K562 (cell line): ENCODE measurements around the gene PCAT6. TPM values are rescaled to one million over a fixed set of nuclear protein-coding genes. Genes with fewer than 3 reads are reported as not detected.

Experiments used
- BDP1 ChIP-seq: IDR thresholded peaks from 3 replicates; pipeline ENCODE4 v1.6.1; 2011; ENCODE audit not compliant: insufficient read length, insufficient read depth
- BRCA1 ChIP-seq, 2 experiments: fragments of 450-650 bp in 1 of 2; sonication (generic) in 1 of 2; formaldehyde crosslinking in 1 of 2; IDR thresholded peaks; 2 replicates each; pipeline versions ENCODE4 v1.5.0 to v1.6.1; 2017 to 2020; ENCODE audit warnings: mild to moderate bottlenecking in 1 of 2, missing genetic modification reagents in 1 of 2
- CHCHD3 ChIP-seq: fragments of 250-450 bp; sonication (Bioruptor Pico); IDR thresholded peaks from 2 replicates; pipeline ENCODE4 v2.1.2; 2022; ENCODE audit warnings: mild to moderate bottlenecking
- COPS2 ChIP-seq: fragments of 450-650 bp; conservative IDR thresholded peaks from 2 replicates; pipeline ENCODE4 v1.6.1; 2016; ENCODE audit warnings: mild to moderate bottlenecking, moderate library complexity
- E2F3 ChIP-seq: fragments of 250-450 bp; sonication (Bioruptor Pico); IDR thresholded peaks from 2 replicates; pipeline ENCODE4 v1.4.0; 2020; ENCODE audit warnings: mild to moderate bottlenecking
- ESRRB ChIP-seq: fragments of 250-450 bp; sonication (Bioruptor Pico); IDR thresholded peaks from 2 replicates; pipeline ENCODE4 v1.5.0; 2020; ENCODE audit warnings: mild to moderate bottlenecking, moderate library complexity, borderline replicate concordance
- FOS ChIP-seq: IDR thresholded peaks from 3 replicates; pipeline ENCODE4 v1.6.1; 2011; ENCODE audit not compliant: insufficient read length; ENCODE audit errors: extremely low read depth
- PCBP1 ChIP-seq: fragments of 200-400 bp; formaldehyde crosslinking; IDR thresholded peaks from 2 replicates; pipeline ENCODE4 v1.6.1; 2018; ENCODE audit warnings: mild to moderate bottlenecking, low read depth, low read length; ENCODE audit not compliant: poor library complexity, severe bottlenecking
- POU5F1 ChIP-seq: fragments of 150-350 bp; IDR thresholded peaks from 2 replicates; pipeline ENCODE4 v1.6.1; 2014; ENCODE audit warnings: borderline replicate concordance, low read length, low read depth, mild to moderate bottlenecking; ENCODE audit not compliant: partially characterized antibody
- RBM39 ChIP-seq: fragments of 200-400 bp; formaldehyde crosslinking; optimal IDR thresholded peaks from 2 replicates; pipeline ENCODE3; 2018; ENCODE audit warnings: low read depth, low read length
- TRIM24 ChIP-seq, 2 experiments: fragments of 450-650 bp; IDR thresholded peaks; 2 replicates each; pipeline ENCODE4 v1.6.1; 2016
- ZC3H8 ChIP-seq: fragments of 450-650 bp; IDR thresholded peaks from 2 replicates; pipeline ENCODE4 v1.6.1; 2017
- ZNF282 ChIP-seq: sonication (generic); formaldehyde crosslinking; IDR thresholded peaks from 2 replicates; pipeline ENCODE4 v1.8.1; 2023; ENCODE audit warnings: missing genetic modification reagents
- ZNF695 ChIP-seq: fragments of 450-650 bp; formaldehyde crosslinking; IDR thresholded peaks from 2 replicates; pipeline ENCODE4 v1.4.0; 2020; ENCODE audit warnings: mild to moderate bottlenecking, moderate library complexity
- ZNF764 ChIP-seq: fragments of 250-450 bp; sonication (Bioruptor Pico); IDR thresholded peaks from 2 replicates; pipeline ENCODE4 v1.4.0; 2020; ENCODE audit warnings: low read depth, mild to moderate bottlenecking, moderate library complexity
- polyA plus RNA-seq, 8 experiments: library from polyadenylated mRNA; depleted of rRNA in 4 of 8; stranded (reverse) in 5 of 8; unstranded in 3 of 8; fragments of >200 nt; fragmentation: Nextera tagmentation in 2 of 8; fragmentation: Illumina TruSeq in 1 of 8; extraction: Ambion mirVana in 2 of 8; extraction: Trizol in 1 of 8; gene quantifications; 2 replicates each; pipeline versions ENCODE4 v1.2.1 to v1.2.3, GENCODE V29; 2011 to 2014; ENCODE audit warnings: inconsistent platforms in 1 of 8, missing spikeins in 1 of 8
- total RNA-seq, 7 experiments: library from RNA; depleted of rRNA in 6 of 7; stranded (reverse); fragments of >200 nt in 6 of 7; fragmentation: Illumina TruSeq in 2 of 7; extraction: Trizol in 2 of 7; gene quantifications; 2 replicates each; pipeline versions ENCODE4 v1.2.1 to v1.2.3, GENCODE V29; 2011 to 2021; ENCODE audit warnings: low replicate concordance in 1 of 7
- TF ChIP-seq, protein P1 (sequence below): sonication (generic); formaldehyde crosslinking; IDR thresholded peaks from 2 replicates; pipeline ENCODE4 v1.8.0; 2023; ENCODE audit warnings: mild to moderate bottlenecking, missing genetic modification reagents
- TF ChIP-seq, protein P2 (sequence below): fragments of 450-650 bp; IDR thresholded peaks from 2 replicates; pipeline ENCODE4 v1.6.1; 2016
- TF ChIP-seq, protein P3 (sequence below): fragments of 200-800 bp; sonication (Bioruptor generic); IDR thresholded peaks from 2 replicates; pipeline ENCODE4 v1.6.1; 2017; ENCODE audit warnings: missing genetic modification characterization, missing compliant biosample characterization
- TF ChIP-seq, protein P4 (sequence below): fragments of 250-450 bp; sonication (Bioruptor Pico); IDR thresholded peaks from 2 replicates; pipeline ENCODE4 v1.5.0; 2021; ENCODE audit warnings: mild to moderate bottlenecking, borderline replicate concordance
- TF ChIP-seq, protein P5 (sequence below): IDR thresholded peaks from 2 replicates; pipeline ENCODE4 v1.6.1; 2012; ENCODE audit warnings: low read depth, low read length, improper control_type of control experiment, borderline replicate concordance

PCAT6 gene
- total and polyA plus RNA-seq, 9 of the 15 experiments (the other 6 are each of a cell fraction or from before 2014, with no cell fraction given), result 0.25 to 2.4 (median 0.54) TPM; not detected in 1

DNA sequence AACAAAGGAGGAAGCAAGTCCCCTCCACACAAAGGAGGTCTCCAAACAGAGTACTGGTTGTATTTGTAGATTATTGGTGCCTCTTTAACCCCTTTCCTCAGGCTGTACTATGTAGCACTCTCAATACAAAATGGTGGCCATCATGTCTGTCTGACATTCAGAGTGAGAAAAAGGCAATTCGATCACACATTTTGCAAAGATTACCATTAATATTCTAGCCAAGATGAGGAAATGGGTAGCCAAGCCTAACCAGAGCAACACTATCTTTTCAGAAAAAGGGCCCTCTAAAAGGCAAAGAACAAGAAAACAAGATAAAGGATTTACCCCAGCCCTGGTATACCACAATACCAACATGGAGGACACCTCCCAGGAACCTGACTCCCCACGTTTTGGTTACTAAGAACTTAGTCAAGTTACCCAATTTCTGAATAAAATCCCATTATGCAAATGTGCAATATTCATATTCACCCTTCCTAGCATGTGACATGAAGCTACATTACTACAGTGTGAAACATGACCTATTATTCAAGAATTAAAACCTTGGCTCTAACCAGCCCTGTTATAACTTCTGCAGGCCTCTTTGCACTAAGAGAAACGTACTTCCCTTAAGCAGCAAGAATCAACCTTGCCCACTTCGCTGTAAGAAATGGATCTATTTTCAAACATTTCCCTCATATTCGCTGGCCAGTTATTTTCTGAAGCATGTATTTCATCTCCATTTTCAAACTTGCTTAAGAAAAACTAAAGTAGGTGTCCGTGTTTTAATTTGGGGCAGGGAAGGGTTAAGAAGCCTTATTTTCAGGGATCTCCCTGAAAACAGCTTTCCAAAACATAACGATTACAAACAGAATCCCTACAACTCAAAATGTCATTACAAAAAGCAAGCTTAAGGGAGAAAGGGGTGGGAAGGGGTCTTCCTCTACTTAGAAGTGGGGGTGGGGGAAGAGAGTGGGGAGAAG is 4.6 kb upstream of the PCAT6 start (continued):
- TF ChIP-seq, protein P1, sequence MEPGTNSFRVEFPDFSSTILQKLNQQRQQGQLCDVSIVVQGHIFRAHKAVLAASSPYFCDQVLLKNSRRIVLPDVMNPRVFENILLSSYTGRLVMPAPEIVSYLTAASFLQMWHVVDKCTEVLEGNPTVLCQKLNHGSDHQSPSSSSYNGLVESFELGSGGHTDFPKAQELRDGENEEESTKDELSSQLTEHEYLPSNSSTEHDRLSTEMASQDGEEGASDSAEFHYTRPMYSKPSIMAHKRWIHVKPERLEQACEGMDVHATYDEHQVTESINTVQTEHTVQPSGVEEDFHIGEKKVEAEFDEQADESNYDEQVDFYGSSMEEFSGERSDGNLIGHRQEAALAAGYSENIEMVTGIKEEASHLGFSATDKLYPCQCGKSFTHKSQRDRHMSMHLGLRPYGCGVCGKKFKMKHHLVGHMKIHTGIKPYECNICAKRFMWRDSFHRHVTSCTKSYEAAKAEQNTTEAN (CRISPR knock-in tag), result no peak
- TF ChIP-seq ZNF695, result peak; percentile 77; the same call in 1 of the 2 replicates
- no peak for TF ChIP-seq ZNF282
- TF ChIP-seq E2F3 (CRISPR knock-in tag), result peak; percentile 90
- TF ChIP-seq PCBP1, result no peak
- peak; percentile 56; the same call in 1 of the 2 replicates for TF ChIP-seq ZNF764 (CRISPR knock-in tag)
- no peak for TF ChIP-seq RBM39
- TF ChIP-seq, protein P2, sequence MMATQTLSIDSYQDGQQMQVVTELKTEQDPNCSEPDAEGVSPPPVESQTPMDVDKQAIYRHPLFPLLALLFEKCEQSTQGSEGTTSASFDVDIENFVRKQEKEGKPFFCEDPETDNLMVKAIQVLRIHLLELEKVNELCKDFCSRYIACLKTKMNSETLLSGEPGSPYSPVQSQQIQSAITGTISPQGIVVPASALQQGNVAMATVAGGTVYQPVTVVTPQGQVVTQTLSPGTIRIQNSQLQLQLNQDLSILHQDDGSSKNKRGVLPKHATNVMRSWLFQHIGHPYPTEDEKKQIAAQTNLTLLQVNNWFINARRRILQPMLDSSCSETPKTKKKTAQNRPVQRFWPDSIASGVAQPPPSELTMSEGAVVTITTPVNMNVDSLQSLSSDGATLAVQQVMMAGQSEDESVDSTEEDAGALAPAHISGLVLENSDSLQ, result no peak
- TF ChIP-seq, protein P3, sequence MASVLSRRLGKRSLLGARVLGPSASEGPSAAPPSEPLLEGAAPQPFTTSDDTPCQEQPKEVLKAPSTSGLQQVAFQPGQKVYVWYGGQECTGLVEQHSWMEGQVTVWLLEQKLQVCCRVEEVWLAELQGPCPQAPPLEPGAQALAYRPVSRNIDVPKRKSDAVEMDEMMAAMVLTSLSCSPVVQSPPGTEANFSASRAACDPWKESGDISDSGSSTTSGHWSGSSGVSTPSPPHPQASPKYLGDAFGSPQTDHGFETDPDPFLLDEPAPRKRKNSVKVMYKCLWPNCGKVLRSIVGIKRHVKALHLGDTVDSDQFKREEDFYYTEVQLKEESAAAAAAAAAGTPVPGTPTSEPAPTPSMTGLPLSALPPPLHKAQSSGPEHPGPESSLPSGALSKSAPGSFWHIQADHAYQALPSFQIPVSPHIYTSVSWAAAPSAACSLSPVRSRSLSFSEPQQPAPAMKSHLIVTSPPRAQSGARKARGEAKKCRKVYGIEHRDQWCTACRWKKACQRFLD (CRISPR knock-in tag), result peak; percentile 98
- no peak for TF ChIP-seq POU5F1
- no peak for TF ChIP-seq BDP1
- no peak for TF ChIP-seq FOS
- no peak for TF ChIP-seq ESRRB
- TF ChIP-seq BRCA1 (IDR thresholded peaks at IDR 0.05), result no peak
- no peak for TF ChIP-seq BRCA1 (CRISPR knock-in tag; IDR thresholded peaks at IDR 0.05)
- TF ChIP-seq, protein P4, sequence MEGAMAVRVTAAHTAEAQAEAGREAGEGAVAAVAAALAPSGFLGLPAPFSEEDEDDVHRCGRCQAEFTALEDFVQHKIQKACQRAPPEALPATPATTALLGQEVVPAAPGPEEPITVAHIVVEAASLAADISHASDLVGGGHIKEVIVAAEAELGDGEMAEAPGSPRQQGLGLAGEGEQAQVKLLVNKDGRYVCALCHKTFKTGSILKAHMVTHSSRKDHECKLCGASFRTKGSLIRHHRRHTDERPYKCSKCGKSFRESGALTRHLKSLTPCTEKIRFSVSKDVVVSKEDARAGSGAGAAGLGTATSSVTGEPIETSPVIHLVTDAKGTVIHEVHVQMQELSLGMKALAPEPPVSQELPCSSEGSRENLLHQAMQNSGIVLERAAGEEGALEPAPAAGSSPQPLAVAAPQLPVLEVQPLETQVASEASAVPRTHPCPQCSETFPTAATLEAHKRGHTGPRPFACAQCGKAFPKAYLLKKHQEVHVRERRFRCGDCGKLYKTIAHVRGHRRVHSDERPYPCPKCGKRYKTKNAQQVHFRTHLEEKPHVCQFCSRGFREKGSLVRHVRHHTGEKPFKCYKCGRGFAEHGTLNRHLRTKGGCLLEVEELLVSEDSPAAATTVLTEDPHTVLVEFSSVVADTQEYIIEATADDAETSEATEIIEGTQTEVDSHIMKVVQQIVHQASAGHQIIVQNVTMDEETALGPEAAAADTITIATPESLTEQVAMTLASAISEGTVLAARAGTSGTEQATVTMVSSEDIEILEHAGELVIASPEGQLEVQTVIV (CRISPR knock-in tag), result no peak
- no peak for TF ChIP-seq TRIM24 (IDR thresholded peaks at IDR 0.05)
- no peak for TF ChIP-seq CHCHD3 (CRISPR knock-in tag)
- no peak for TF ChIP-seq COPS2
- no peak for TF ChIP-seq ZC3H8
- TF ChIP-seq, protein P5, sequence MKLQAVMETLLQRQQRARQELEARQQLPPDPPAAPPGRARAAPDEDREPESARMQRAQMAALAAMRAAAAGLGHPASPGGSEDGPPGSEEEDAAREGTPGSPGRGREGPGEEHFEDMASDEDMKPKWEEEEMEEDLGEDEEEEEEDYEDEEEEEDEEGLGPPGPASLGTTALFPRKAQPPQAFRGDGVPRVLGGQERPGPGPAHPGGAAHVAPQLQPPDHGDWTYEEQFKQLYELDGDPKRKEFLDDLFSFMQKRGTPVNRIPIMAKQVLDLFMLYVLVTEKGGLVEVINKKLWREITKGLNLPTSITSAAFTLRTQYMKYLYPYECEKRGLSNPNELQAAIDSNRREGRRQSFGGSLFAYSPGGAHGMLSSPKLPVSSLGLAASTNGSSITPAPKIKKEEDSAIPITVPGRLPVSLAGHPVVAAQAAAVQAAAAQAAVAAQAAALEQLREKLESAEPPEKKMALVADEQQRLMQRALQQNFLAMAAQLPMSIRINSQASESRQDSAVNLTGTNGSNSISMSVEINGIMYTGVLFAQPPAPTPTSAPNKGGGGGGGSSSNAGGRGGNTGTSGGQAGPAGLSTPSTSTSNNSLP, result no peak
